Astrocyte (in vitro differentiated cells and primary cell): ENCODE results near the gene WDR5. TPM values are rescaled to one million over a fixed set of nuclear protein-coding genes. Genes with fewer than 3 reads are reported as not detected.

Experiments
- DNase-seq: peaks from one replicate; pipeline ENCODE4 v3.0.0-alpha.2; 2010; ENCODE audit warnings: low read depth
- FAIRE-seq: peaks from 2 replicates; lab custom pipeline; 2011; peaks lifted over from hg19 to GRCh38; lab: Jason Lieb, UNC
- H2AFZ ChIP-seq: 2 replicates; pipeline ENCODE4 v1.6.0; 2012; ENCODE audit warnings: low read depth, low read length, inconsistent platforms
- H3K27ac ChIP-seq: 2 replicates; pipeline ENCODE4 v1.5.1; 2011; ENCODE audit warnings: low read depth, low read length, inconsistent platforms
- H3K27me3 ChIP-seq: 2 replicates; pipeline ENCODE4 v1.6.0; 2011; ENCODE audit warnings: low read length, inconsistent platforms; ENCODE audit not compliant: insufficient read depth
- H3K36me3 ChIP-seq: 2 replicates; pipeline ENCODE4 v1.5.1; 2011; ENCODE audit warnings: low read length, inconsistent platforms; ENCODE audit not compliant: insufficient read depth
- H3K4me1 ChIP-seq: 2 replicates; pipeline ENCODE4 v1.5.1; 2011; ENCODE audit warnings: low read length, inconsistent platforms; ENCODE audit not compliant: insufficient read depth
- H3K4me2 ChIP-seq: 2 replicates; pipeline ENCODE4 v1.6.0; 2012; ENCODE audit warnings: low read length, inconsistent platforms
- H3K4me3 ChIP-seq: 2 replicates; pipeline ENCODE4 v1.5.1; 2011; ENCODE audit warnings: low read depth, mild to moderate bottlenecking, low read length, inconsistent platforms; ENCODE audit not compliant: insufficient read depth
- H3K79me2 ChIP-seq: 2 replicates; pipeline ENCODE4 v1.6.0; 2012; ENCODE audit warnings: mild to moderate bottlenecking, low read length, inconsistent platforms; ENCODE audit not compliant: insufficient read depth
- H3K9ac ChIP-seq: 2 replicates; pipeline ENCODE4 v1.6.0; 2012; ENCODE audit warnings: mild to moderate bottlenecking, low read length, inconsistent platforms
- H3K9me3 ChIP-seq: 2 replicates; pipeline ENCODE4 v1.5.1; 2012; ENCODE audit warnings: low read depth, mild to moderate bottlenecking, low read length, inconsistent platforms; ENCODE audit not compliant: insufficient read depth
- H4K20me1 ChIP-seq: 2 replicates; pipeline ENCODE4 v1.6.0; 2012; ENCODE audit warnings: low read length, inconsistent platforms; ENCODE audit not compliant: insufficient read depth
- H3K27ac Mint-ChIP-seq: one replicate; pipeline ENCODE4 v1.8.0; 2021; ENCODE audit warnings: mild to moderate bottlenecking, mixed read lengths; ENCODE audit not compliant: unreplicated experiment
- H3K27me3 Mint-ChIP-seq: one replicate; pipeline ENCODE4 v1.8.0; 2021; ENCODE audit warnings: low read depth, mixed read lengths; ENCODE audit not compliant: unreplicated experiment
- H3K36me3 Mint-ChIP-seq: one replicate; pipeline ENCODE4 v1.8.0; 2021; ENCODE audit warnings: low read depth, mixed read lengths; ENCODE audit not compliant: unreplicated experiment
- H3K4me1 Mint-ChIP-seq: one replicate; pipeline ENCODE4 v1.8.0; 2021; ENCODE audit warnings: low read depth, mixed read lengths; ENCODE audit not compliant: unreplicated experiment
- H3K4me3 Mint-ChIP-seq: one replicate; pipeline ENCODE4 v1.8.0; 2021; ENCODE audit warnings: mild to moderate bottlenecking, moderate library complexity, mixed read lengths; ENCODE audit not compliant: unreplicated experiment
- H3K9me3 Mint-ChIP-seq: one replicate; pipeline ENCODE4 v1.8.0; 2021; ENCODE audit warnings: mild to moderate bottlenecking, mixed read lengths; ENCODE audit not compliant: unreplicated experiment
- CTCF ChIP-seq: IDR thresholded peaks from 2 replicates; pipeline ENCODE4 v1.5.1; 2011; ENCODE audit warnings: low read depth, mild to moderate bottlenecking, inconsistent platforms, low read length, moderate library complexity; ENCODE audit not compliant: insufficient read depth
- EZH2 ChIP-seq: IDR thresholded peaks from 2 replicates; pipeline ENCODE4 v1.6.1; 2012; ENCODE audit warnings: mild to moderate bottlenecking, low read length, inconsistent platforms; ENCODE audit not compliant: insufficient read depth
- total RNA-seq: library from RNA; stranded (reverse); gene quantifications from 2 replicates; pipeline ENCODE4 v1.2.1, GENCODE V29; 2021

Gene WDR5
- total RNA-seq, 1 donor from 2014 or later = 28.1 TPM

- Histone ChIP-seq H3K27ac (peak overlapping the region; percentile 74), H3K9ac (peak overlapping the region; percentile 66), H3K36me3 (no peaks in the 10 kb centered on the region), H3K4me3 (peak overlapping the region; percentile 24), H3K79me2 (no peaks in the 10 kb centered on the region), H3K27me3 (no peaks in the 10 kb centered on the region), H2AFZ (no peak overlapping the region), H3K4me2 (peak overlapping the region; percentile 71), H4K20me1 (no peaks in the 10 kb centered on the region), H3K9me3 (peaks cover 5% of the 10 kb centered on the region), H3K4me1 (peaks cover 17% of the 10 kb centered on the region)
- H3K36me3 Mint-ChIP-seq = no peaks in the 10 kb centered on the region
- no peak for TF ChIP-seq CTCF
- no peak for TF ChIP-seq EZH2
- FAIRE-seq = no peak
- no peak overlapping the region for H3K4me3 Mint-ChIP-seq
- H3K9me3 Mint-ChIP-seq = no peaks in the 10 kb centered on the region
- no peak overlapping the region for H3K27ac Mint-ChIP-seq
- peaks cover 7% of the 10 kb centered on the region for H3K4me1 Mint-ChIP-seq
- H3K27me3 Mint-ChIP-seq = peaks cover 9% of the 10 kb centered on the region
- DNase-seq = peak; percentile 83
Measured at GRCh38 chr9:134205672-134206310, 69.9 kb downstream of the WDR5 start.

GRCh38 chr9:134206311-134207300 lies 70.7 kb downstream of the WDR5 start:
- no peak overlapping the region for H2AFZ ChIP-seq
- peaks cover 6% of the 10 kb centered on the region for H3K27me3 Mint-ChIP-seq
- no peak overlapping the region for H3K4me3 Mint-ChIP-seq
- no peak for TF ChIP-seq EZH2
- TF ChIP-seq CTCF = no peak
- DNase-seq (no peak), FAIRE-seq (no peak)
- H3K36me3 ChIP-seq = no peaks in the 10 kb centered on the region
- no peak overlapping the region for H3K4me3 ChIP-seq
- H3K9ac ChIP-seq = peak overlapping the region; percentile 66
- no peaks in the 10 kb centered on the region for H3K27me3 ChIP-seq
- H3K9me3 Mint-ChIP-seq = no peaks in the 10 kb centered on the region
- H3K27ac ChIP-seq = peak overlapping the region; percentile 46
- H3K4me1 ChIP-seq = peaks cover 17% of the 10 kb centered on the region
- peaks cover 7% of the 10 kb centered on the region for H3K4me1 Mint-ChIP-seq
- H3K36me3 Mint-ChIP-seq = no peaks in the 10 kb centered on the region
- no peak overlapping the region for H3K27ac Mint-ChIP-seq
- no peaks in the 10 kb centered on the region for H4K20me1 ChIP-seq
- peak overlapping the region; percentile 71 for H3K4me2 ChIP-seq
- peaks cover 5% of the 10 kb centered on the region for H3K9me3 ChIP-seq
- no peaks in the 10 kb centered on the region for H3K79me2 ChIP-seq
